Measurements from ENCODE around the gene ZNF771. TPM values are rescaled to one million over a fixed set of nuclear protein-coding genes. Genes with fewer than 3 reads are reported as not detected.

The ZNF771 gene
- polyA plus RNA-seq (ENCODE audit: insufficient read length in 4 of 4), result 10 to 100 TPM in 1 of 4 donors, 1 to 10 TPM in 3; 4.6 to 10.0 (median 5.2) TPM

DNA sequence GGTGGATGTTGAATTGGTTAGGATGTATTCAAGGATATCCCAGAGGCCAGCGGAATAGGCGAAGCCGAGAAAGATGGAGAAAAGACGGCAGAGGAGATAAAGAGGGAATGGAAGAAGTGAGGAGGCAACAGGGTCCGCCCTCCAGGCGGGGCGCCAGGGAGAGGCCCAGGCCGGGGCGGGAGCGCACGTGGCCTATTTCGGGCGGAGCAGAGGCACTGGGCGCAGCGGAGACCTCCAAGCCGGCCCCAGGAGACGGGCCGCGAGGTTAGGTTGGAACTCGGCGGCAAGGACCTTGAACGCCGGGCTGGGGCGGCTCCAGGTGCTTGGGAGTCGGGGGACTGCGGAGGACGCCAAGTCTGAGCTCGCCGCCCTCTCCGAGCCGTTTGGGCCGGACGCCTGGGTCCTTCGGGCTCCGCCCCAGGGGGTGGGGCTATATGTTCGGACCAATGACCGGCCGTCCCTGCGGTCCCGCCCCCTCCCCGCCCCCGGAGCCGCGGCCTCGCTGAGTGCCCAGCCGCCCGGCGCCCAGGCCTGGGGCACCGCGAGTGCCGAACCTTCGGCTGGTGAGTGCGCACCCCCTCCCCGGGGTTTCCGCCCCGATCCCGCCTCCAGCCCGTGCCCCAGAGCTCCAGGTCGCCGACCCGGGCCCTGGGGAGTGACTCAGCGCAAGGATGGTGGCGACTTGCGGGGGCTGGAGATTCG is at the start of gene ZNF771:
ZNF771 (plus strand) TSS at position 505 of the 702 bp plus-strand sequence. CDS start 448 bp downstream, outside the sequence.
- DNase-seq (ENCODE audit: low read depth in 4 of 4, low spot score in 3 of 4), result peak in 2 of 4 donors; percentile 78 to 83

DNA sequence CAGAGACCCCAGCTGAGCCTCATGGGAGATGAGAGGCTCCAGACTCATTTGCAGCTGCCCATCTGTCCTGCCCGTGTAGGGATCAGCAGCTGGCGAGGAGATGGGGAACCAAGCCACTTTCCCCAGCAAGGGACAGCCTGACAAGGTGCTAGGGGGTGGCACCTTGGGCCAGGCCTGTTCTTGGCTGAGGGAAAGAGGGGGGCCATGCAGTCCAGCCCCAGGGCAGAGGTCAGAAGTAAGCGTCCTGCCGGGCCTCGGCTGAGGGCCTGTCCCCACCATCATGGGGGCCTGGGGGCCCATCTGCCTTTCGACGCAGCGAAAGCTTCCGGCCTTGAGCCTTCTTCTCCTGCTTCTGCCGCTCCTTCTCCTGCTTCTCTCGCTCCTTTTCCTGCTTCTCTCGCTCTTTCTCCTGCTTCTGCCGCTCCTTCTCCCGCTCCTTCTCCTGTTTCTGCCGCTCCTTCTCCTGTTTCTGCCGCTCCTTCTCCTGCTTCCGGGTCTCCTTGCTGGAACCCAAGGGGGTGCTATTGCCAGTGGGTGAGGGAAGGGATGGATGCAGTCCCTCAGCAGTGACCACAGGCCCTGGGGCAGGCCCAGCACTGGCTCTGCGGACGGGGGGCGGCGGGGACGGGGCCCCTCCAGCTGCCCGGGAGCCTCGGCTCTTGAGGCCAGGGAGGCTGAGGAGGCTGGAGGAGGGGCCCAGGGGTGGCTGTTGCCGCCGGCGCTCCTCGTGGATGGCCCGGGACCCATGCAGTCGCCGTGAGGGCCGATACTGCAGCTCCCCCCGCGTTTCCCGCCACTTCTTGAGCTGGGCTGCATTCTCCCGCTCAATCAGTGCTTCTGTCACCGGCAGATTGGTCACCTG is 49.5 kb upstream of the ZNF771 start:
- DNase-seq (ENCODE audit: low read depth in 4 of 4, low spot score in 3 of 4), result no peak

DNA sequence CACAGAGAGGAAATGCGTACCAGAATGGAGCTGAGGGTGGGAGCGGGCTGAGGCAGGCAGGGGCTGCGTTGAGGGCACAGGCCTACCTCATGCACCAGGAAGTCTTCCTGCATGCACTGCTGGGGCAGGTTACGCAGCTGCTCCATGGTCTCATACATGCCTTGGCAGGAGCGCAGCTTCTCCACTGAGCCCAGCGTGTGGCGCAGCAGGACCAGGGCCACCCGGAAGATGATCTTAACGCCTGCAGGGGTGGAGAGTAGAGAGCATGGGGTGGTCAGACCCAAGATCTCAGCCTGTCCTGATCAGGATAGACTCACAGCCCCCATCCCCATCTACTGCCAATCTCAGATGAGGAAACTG is 48.8 kb upstream of the ZNF771 start:
- DNase-seq (ENCODE audit: low read depth in 4 of 4, low spot score in 3 of 4), result no peak

DNA sequence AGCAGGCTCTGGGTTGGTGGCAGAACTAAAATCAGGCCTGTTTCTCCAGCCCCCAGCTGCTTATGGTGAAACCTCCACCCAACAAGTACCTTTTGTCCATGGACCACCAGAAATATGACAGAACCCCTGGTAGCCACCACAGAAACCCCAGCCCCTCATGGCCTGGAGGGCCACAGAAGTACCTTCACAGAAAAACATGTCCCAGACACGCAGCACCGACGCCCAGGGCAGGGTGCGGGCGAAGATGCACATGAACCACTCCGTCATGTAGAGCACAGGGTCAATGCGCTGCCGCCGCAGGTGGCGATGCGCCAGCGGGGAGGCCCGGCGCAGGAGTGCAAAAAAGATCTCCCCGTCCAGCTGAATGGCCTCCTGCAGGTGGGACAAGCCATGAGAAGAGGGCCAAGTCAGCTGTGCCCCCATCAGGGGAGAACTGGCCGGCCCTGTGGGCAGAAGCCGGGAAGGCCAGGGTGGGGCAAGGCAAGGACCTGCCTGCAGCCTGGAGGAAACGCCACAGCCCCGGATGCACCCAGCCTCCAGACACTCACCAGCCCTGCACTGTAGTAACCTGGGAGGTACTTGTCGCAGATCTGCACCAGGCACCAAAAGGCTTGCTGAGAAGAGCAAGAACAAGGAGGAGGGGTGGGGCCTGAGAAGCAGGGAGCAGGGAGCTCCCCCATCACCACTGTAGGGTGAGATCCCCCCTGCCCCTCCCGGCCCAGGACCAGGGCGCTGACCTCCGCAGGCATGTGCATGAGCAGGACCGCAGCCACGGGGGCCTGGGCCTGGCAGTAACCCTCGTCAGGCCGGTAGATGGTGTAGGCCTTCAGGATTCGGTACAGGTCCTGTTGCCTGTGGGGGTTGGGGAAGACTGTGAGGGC is 48.2 kb upstream of the ZNF771 start:
- DNase-seq (ENCODE audit: low read depth in 4 of 4, low spot score in 3 of 4), result no peak

DNA sequence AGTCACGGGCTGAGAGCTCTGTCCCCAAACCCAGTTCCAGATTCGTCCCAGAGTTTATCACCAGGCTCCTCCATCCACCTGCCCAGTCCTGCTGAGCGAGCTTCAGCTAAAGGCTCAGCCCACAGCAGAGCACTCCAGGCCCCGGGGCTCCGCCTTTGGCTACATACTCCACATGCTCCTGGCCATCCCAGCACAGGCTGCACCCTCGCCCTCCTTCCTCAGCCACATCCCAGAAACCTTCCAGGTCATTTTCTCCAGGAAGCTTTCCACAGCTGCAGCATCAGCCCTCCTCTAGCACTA is 47.6 kb upstream of the ZNF771 start:
- no peak for DNase-seq (ENCODE audit: low read depth in 4 of 4, low spot score in 3 of 4)

DNA sequence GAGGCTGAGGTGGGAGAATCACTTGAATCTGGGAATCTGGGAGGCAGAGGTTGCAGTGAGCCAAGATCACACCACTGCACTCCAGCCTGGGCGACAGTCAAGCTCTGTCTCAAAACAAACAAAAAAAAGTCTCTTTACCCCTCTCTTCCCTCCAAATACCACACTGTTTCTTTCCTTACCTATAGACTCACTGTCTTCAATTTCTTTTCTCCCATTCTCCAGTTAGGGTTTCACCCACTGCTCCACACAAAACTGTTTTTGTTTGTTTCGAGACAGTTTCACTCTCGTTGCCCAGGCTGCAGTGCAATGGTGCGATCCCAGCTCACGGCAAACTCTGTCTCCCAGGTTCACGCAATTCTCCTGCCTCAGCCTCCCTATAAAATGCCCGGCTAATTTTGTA is 46.2 kb upstream of the ZNF771 start:
- no peak for DNase-seq (ENCODE audit: low read depth in 4 of 4, low spot score in 3 of 4)

DNA sequence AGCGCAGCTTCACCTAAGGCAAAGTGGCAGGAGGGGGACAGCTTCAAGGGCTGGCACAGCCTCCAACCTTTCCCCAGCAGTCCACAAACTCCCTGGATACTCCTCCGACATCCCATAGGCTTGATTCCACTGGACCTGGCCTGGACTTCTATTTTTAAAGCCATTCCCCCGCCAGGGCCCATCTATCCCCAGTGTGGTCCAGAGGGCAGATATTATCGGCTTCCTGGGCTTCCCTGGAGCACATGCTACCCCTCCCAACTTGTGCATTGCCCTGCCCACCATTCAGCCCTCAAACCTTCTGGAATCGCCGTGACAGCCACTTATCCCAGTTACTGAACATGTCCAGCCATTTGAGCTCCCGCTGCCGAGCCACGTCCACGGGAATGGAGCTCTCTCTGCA is 42.2 kb upstream of the ZNF771 start:
- DNase-seq (ENCODE audit: low read depth in 4 of 4, low spot score in 3 of 4), result no peak

DNA sequence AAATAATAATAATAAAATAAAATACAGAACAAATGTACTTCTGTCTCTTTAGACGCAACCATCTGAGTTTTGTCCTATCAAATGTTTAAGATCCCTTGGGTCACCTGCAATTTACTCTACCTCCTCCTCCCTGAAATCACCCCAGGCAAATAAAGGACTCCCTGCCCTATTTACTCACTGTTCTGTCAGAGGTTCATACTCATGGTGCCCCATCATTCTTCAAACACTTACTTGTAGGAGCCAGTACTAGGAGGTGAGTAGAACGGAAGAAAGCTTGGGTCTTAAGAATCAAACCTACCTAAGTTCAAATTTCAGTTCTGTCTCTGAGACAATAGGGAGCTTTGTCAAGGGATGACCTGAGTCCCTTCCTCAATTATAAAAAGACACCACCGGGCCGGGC is 40.9 kb upstream of the ZNF771 start:
- no peak for DNase-seq (ENCODE audit: low read depth in 4 of 4, low spot score in 3 of 4)

DNA sequence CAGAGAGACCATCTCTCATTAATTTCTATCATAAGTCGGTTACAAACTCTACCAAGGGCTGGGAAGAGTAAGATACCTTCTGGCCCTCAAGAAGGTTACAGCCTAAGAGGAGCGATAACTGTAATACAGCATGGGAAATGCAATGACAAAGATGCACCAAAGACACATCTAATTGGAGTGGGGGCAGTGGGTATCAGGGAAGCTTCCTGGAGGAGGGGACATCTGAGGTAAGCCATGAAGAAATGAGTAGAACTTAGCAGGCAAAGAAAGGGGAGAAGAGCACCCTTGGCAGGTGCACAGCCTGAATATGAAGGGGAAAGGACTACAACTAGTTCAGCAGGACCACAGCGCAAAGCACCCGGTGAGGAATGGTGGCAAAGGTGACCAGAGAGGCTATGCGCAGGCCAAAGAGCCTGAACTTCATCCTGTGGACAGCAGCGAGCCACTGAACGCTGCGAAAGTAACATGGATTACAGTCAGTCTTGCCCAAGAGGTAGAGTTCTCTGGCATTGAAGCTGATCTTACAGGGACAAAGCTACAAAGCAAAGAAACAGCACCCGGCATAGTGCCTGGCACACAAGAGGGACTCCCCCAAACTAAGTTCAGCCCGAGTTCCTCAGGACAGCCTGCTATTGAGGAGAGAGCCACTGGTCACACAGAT is 39.9 kb upstream of the ZNF771 start:
- DNase-seq (ENCODE audit: low read depth in 4 of 4, low spot score in 3 of 4), result no peak

DNA sequence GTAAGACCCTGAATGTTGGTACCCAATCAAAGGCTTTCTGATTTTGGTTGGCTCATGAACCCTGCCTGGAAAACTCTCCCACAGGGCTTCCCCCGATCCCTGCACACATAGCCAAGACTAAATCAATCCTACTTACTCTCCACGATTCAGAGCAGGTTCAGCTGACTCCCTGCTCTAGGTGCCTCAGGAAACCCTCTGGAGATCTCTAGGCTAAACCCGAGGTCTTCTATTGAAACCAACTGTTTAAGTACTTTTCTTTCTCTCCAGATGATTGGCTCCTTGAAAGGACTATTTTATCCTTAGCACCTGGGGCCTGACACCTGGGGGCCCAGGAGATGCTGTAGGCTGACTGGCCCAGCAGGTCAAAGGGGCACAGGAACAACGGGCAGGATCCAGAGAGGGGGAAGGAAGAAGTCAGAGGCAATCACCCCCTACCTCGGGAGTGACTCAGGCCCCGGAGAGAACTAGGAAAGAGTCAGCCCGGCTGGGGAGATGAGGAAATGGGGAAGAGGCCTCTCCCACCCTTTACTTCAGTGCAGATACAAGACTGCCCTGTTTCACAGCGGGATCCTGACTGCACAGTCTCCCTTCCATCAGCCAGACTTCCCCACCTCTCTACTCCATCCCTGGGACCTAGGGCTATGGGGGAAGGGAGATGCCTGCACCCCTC is 39.1 kb upstream of the ZNF771 start:
- DNase-seq (ENCODE audit: low read depth in 4 of 4, low spot score in 3 of 4), result no peak

DNA sequence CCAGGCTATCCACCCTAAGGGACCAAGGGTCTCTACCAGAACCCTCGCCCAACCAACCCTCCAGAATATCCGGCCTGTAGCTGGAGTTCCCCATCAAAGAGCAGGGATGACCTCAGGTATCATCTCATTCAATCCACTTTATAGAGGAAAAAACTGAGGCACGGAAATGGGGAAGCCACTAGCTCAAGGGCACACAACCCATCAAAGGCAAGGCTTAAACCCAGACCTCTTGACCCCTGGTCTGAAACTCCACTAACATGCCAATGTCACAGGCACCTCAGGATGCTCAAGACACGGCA is 38.7 kb upstream of the ZNF771 start:
- no peak for DNase-seq (ENCODE audit: low read depth in 4 of 4, low spot score in 3 of 4)

DNA sequence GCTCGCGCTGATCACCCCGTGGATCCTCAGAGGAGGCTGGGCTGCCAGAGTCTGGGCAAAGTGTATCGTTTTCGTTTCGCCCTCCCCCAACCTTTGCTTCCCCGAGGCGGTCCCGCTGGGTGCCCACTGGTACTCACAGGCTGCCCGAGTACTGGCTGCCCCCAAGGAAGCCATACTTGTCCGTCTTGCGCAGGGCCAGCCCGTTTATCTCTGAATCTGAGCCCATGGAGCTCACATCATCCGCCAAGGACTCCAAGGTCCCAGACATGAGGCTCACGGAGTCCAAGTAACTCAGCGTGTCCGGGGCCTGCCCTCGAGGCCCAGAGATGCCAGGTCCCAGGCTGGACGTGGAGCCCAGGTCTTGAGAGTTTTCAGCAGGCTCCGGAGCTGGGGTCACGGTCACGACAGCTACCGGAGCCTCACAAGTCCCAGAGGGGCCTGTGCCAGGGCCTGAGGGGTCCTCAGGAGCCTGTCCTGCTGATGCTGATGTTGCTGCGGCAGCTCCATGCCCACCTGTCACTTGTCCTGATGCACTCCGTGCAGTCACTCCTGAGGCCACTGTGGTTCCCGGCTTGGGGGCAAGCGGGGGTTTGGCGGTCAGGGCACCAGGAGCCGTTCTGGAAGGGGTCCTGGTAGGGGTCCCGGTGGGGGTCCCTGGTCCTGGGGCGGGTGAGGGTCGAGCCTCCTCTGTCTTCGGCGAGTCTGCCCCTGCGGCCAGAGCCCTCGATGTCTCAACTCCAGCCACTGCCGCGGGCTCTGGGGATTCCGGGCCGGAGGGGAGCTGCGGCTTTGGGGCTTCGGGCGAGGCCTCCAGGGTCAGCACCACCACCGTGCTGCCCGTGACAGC is 38.1 kb upstream of the ZNF771 start:
- no peak for DNase-seq (ENCODE audit: low read depth in 4 of 4, low spot score in 3 of 4)

DNA sequence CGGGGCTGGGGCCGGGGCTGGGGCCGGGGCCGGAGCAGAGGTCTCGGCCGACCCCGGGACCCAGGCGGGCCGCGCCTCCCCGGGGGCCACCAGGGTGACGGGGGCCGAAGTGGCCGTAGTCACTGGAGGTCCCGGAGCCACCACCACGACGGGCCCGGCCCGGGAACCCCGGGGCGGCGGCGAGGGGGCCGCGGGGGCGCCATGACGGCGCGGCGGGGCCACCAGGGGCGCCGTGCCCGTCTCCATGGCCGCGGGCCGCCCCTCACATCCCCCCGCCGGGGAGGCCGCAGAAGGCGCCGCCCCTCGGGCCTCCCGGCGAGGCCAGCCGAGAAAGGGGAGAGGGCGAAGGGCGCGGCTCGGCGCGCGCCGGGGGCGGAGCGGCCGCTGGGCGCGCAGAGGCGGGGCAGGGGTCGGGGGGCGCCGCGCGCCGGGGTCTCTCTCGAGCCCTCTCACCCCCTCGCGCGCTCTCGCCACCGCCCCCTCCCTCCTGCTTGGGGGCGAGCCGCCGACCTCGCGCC is 37.4 kb upstream of the ZNF771 start:
- DNase-seq (ENCODE audit: low read depth in 4 of 4, low spot score in 3 of 4), result no peak

DNA sequence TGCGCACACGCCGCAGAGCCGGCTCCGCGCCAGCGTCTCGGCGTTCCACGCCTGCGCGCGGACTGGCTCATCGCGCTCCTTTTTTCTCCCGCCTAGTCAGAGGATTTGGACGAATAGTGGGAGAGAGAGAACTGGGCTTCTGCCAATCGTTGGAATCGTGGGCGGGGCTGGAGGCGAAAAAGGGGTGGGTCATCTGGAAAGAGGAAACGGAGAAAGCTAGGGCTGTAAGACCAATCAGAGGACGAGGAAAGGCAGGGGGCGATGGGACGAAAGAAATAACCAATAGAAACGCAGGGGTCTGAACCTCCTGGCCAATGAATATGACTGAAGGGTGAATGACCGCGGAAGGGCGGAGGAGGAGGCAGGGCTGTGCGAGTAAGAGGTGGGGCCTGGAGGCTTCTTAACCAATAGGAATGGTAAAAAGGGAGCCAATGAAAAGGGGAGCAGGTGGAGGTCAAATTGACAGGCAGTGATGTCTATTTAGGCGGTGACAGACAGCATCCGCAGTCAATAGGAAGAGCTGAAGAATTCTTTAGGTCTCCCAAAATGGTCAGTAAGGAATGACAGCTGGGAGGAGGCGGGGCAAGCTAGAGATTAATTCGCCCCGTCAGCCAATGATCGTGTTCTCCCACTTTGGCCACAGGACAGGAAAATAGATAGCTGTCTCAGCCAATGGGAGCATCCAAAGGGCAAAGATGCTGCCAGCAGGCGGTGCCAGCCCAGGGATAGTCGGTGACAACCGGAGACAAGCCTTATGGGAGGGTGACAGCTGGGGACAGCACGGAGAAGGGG is 36.8 kb upstream of the ZNF771 start, which contains the start of gene TBC1D10B:
TBC1D10B (minus strand) TSS at position 39 of the 792 bp plus-strand sequence. CDS start 311 bp downstream, outside the sequence.
- DNase-seq (ENCODE audit: low read depth in 4 of 4, low spot score in 3 of 4), result peak; percentile 99 to 100 (median 100)

DNA sequence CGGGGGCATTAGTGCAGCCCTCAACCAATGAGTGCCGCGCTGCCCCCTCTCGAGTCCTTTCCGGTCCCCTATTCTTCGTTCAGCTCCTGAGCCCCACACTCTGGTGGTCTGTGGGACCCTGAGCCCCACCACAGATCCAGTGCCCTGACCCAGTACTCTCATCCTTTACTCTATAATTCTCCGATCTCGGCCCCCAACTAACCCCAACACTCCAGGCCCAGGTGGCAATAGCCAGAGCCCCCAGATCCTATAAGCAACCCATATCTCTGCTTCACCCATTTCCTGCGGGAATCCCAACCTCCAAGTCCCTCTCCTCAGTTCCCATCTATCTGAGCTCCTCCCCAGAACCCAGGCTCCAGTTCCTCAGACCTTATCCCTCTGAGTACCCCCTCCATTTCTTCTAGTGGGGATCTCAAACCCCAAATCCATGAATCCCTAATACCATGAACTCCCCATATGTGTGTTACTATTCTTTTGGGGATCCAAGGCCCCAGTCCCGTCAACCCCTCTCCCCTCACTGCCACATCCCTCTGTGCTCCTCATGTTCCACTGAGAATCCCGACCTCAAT is 36.1 kb upstream of the ZNF771 start:
- no peak for DNase-seq (ENCODE audit: low read depth in 4 of 4, low spot score in 3 of 4)

DNA sequence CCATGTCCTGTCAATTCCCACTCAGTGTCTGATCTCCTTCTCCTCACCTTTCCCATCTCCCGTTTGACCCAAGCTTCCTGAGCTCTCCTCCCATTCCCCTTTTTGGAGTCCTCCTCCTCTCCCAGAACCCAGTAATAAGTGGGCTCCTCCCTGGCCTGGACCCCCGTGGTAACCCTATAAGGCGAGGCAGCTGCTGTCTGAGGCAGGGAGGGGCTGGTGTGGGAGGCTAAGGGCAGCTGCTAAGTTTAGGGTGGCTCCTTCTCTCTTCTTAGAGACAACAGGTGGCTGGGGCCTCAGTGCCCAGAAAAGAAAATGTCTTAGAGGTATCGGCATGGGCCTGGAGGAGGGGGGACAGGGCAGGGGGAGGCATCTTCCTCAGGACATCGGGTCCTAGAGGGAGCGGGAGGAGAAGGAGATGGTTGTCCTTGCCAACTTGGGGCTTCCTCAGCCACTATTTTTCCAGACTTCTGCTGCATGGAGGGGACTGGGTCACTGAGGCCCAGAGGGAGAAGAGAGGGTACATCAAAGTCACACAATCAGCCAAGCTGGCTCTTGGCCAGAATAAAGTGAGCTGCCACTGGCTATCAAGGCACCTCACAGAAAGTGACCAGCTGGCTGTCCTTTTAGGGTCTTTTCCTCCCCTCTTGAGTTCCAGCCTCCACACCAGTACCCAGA is 35.2 kb upstream of the ZNF771 start:
- no peak for DNase-seq (ENCODE audit: low read depth in 4 of 4, low spot score in 3 of 4)

DNA sequence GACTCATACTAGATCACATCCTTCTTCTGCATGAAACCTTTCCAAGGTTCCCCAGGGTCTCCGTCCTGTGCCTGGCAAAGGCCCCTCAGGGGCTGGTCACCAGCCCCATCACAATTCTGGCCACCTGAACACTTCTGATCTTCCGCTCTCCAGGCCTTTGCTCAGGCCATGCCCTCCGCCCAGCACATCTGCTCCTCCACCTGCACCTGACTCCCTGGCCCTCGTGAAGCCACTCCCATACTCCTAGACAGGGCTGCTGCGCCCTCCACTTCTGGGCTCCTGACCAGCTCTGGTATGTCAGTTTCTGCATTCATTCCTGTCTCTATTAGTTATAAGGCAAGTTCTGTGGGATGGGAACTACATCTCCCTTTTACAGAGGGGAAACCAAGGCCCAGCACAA is 34.7 kb upstream of the ZNF771 start:
- DNase-seq (ENCODE audit: low read depth in 4 of 4, low spot score in 3 of 4), result no peak

All from left renal pelvis (tissue), 4 donors.